ENCODE data around the gene TMEM88.

DNA sequence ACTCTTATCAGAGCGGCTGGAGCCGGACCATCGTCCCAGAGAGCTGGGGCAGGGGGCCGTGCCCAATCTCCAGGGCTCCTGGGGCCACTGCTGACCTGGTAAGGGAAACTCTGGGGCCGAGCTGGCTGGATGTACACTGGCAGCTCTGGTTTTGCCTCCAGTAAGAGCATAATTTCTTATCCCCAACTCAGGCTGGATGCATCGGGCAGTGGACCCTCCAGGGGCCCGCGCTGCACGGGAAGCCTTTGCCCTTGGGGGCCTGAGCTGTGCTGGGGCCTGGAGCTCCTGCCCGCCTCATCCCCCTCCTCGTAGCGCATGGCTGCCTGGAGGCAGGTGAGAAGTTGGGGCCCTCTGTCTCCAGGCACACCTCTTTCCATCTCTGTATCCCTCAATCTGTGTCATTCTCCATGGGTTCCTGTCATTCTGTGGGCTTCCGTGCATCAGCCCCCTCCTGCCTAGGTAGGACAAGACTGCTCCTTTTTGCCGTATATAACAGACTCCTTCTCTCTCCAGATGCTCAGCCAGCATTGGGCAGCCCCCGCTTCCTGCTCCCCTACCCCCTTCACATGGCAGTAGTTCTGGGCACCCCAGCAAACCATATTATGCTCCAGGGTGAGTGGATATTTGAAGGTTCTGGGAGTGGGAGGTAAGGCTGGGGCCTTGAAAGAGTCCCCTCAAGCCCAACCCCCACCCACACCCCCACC is 9.4 kb upstream of the TMEM88 start:
- TF ChIP-seq CTCF (IDR thresholded peaks at IDR 0.05) (no peak), POLR2A (IDR thresholded peaks at IDR 0.05) (no peak), EP300 (IDR thresholded peaks at IDR 0.05) (no peak), POLR2AphosphoS5 (IDR thresholded peaks at IDR 0.05) (no peak)

All from gastroesophageal sphincter (tissue), 3 donors.